Measurements from ENCODE around the gene DNAH7. TPM values are rescaled to one million over a fixed set of nuclear protein-coding genes. Genes with fewer than 3 reads are reported as not detected.

Gene DNAH7
- total and polyA plus RNA-seq, 9 of the 15 experiments (the other 6 are each of a cell fraction or from before 2014, with no cell fraction given) = 0.03 to 0.42 (median 0.18) TPM

DNA sequence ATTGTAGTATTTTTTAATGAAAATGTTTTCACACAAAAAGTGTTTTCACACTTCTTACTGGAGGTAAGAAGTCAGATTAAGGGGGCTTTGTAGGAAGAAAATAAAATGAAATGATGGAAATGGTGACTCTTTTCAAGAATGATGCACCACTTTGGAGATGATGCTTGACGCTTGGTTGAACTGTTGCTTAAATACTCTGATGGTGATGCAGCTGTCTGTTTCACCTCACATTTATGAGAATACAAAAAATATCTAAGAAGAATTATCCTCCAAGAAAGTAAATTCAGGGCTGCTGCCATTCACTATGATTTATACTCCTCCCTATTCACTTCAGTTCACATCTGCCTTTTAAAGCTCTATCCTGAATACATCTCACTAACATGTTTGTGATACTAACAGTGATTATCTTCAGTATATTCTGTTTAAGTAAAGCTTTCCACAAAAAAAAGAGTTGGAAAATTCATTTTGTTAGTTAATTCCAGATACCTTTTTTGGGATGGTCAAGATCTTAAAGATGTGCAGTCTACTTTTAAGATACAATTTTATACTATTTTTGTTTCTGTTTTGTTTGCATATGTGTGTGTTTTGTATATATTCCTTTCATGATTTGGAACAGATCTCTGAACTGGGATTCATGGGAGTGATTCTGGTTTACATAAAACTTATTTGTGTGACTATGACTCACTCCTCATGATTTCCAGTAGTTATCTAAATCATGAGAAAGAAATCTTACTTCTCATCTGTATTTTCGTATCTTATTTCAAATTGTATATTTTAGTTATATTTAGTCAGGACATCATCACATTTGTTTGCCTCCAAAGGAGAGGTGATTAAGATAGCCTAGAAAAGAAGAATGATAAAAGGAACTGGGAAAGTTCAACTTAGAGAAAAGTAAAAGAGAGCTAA lies 358.5 kb downstream of the DNAH7 start:
- H3K27ac ChIP-seq (ENCODE audit: extremely low read depth, low read depth, low read length) = no peak overlapping the region
- FAIRE-seq (no peak), DNase-seq (ENCODE audit: extremely low read depth in 1 of 4, low spot score in 3 of 4) (no peak), ATAC-seq (no peak)
- in situ Hi-C loops (cut with MboI) = no loop called here
- H3K79me2 ChIP-seq (ENCODE audit: control insufficient read depth, insufficient read depth, low read length) = no peaks in the 10 kb centered on the region
- no peaks in the 10 kb centered on the region for H3K9me1 ChIP-seq (ENCODE audit: control insufficient read depth, insufficient read depth, low read length)
- BruUV-seq (replicated peaks) = no TSS peak
- no peak for TF ChIP-seq MCM5 (IDR thresholded peaks at IDR 0.05; ENCODE audit: low read depth)
- no peak for TF ChIP-seq SAFB (IDR thresholded peaks at IDR 0.05; ENCODE audit: borderline replicate concordance, low read depth, low read length)
- TF ChIP-seq, protein P1, sequence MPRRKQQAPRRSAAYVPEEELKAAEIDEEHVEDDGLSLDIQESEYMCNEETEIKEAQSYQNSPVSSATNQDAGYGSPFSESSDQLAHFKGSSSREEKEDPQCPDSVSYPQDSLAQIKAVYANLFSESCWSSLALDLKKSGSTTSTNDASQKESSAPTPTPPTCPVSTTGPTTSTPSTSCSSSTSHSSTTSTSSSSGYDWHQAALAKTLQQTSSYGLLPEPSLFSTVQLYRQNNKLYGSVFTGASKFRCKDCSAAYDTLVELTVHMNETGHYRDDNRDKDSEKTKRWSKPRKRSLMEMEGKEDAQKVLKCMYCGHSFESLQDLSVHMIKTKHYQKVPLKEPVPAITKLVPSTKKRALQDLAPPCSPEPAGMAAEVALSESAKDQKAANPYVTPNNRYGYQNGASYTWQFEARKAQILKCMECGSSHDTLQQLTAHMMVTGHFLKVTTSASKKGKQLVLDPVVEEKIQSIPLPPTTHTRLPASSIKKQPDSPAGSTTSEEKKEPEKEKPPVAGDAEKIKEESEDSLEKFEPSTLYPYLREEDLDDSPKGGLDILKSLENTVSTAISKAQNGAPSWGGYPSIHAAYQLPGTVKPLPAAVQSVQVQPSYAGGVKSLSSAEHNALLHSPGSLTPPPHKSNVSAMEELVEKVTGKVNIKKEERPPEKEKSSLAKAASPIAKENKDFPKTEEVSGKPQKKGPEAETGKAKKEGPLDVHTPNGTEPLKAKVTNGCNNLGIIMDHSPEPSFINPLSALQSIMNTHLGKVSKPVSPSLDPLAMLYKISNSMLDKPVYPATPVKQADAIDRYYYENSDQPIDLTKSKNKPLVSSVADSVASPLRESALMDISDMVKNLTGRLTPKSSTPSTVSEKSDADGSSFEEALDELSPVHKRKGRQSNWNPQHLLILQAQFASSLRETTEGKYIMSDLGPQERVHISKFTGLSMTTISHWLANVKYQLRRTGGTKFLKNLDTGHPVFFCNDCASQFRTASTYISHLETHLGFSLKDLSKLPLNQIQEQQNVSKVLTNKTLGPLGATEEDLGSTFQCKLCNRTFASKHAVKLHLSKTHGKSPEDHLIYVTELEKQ (CRISPR knock-in tag; IDR thresholded peaks at IDR 0.05) = no peak
- ChIA-PET CTCF (ENCODE audit: low intra/inter-chr PET ratio) (no interaction called here), POLR2A (no interaction called here)
- H3K9me3 ChIP-seq (replicated peaks; ENCODE audit: control insufficient read depth, insufficient read depth, low read depth, low read length) = no peaks in the 10 kb centered on the region
- H3K27me3 ChIP-seq (ENCODE audit: control insufficient read depth in 2 of 2, insufficient read depth in 2 of 2, low read length in 2 of 2) = no peaks in the 10 kb centered on the region
- no peaks in the 10 kb centered on the region for H3K4me1 ChIP-seq (replicated peaks in 1 of 2; ENCODE audit: control insufficient read depth in 2 of 2, insufficient read depth in 2 of 2, low read length in 2 of 2)
- WGBS (ENCODE audit: insufficient coverage, low coverage, missing lambda C conversion rate) = 73% methylated on average over 2 of the region's 2 CpGs
- intact Hi-C loops (cut with micrococcal nuclease) = no loop called here
- H3K36me3 ChIP-seq (ENCODE audit: control insufficient read depth, insufficient read depth, low read length) = peaks cover 15% of the 10 kb centered on the region; the same call in 1 of the 3 replicates
- no peaks in the 10 kb centered on the region for H4K20me1 ChIP-seq (replicated peaks; ENCODE audit: control insufficient read depth, insufficient read depth, low read length)
- no peak overlapping the region for H3K4me2 ChIP-seq (ENCODE audit: insufficient read depth, low read length)
- no peak overlapping the region for H3K4me3 ChIP-seq
- no peak overlapping the region for H2AFZ ChIP-seq (ENCODE audit: low read depth, low read length)
- no peak overlapping the region for H3K9ac ChIP-seq (ENCODE audit: insufficient read depth in 1 of 2, low read depth in 2 of 2, low read length in 2 of 2)

All from K562 (cell line).